ENCODE measurements around the gene HTR4. TPM values are rescaled to one million over a fixed set of nuclear protein-coding genes. Genes with fewer than 3 reads are reported as not detected.

The HTR4 gene
- total RNA-seq, 1 experiment from 2014 or later: not detected

DNA sequence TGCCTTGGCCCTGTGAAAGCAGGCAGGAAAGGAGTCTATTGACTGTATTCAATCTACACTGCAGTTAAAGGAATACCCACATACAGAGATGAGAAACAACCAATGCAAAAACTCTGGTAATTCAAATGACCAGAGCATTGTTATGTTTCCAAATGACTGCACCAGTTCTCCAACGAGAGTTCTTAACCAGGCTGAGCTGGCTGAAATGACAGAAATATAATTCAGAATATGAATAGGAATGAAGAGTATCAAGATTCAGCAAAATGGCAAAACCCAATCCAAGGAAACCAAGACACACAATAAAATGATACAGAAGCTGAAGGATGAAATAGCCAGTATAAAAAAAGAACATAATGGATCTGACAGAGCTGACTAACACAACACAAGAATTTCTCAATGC, 119.1 kb downstream of the HTR4 start:
- no peak overlapping the region for H2BK5ac ChIP-seq (ENCODE audit: insufficient read length, low read length)
- H3K4me3 Mint-ChIP-seq: no peak overlapping the region
- H3K23me2 ChIP-seq (ENCODE audit: insufficient read length, low read depth, low read length, poor library complexity, severe bottlenecking): no peaks in the 10 kb centered on the region
- H4K91ac ChIP-seq (ENCODE audit: insufficient read length, low read depth, low read length): no peak overlapping the region
- no peak overlapping the region for H3K9ac ChIP-seq (ENCODE audit: extremely low read depth, insufficient read length, low read length)
- H2BK20ac ChIP-seq (ENCODE audit: low read depth, low read length, poor library complexity, severe bottlenecking): no peak overlapping the region
- no peaks in the 10 kb centered on the region for H3K4me1 ChIP-seq (ENCODE audit: insufficient read depth, low read length)
- no peaks in the 10 kb centered on the region for H4K20me1 ChIP-seq (ENCODE audit: control insufficient read depth, insufficient read depth, insufficient read length)
- H3K27ac Mint-ChIP-seq: no peak overlapping the region
- H2BK15ac ChIP-seq (ENCODE audit: low read depth, low read length): no peak overlapping the region
- H3K23ac ChIP-seq (ENCODE audit: insufficient read length, low read depth, low read length): no peak overlapping the region
- no peak overlapping the region for H2BK12ac ChIP-seq (ENCODE audit: insufficient read length, low read depth, low read length)
- no peak overlapping the region for H4K8ac ChIP-seq (replicated peaks; ENCODE audit: insufficient read length, low read depth, low read length)
- no peak overlapping the region for H2BK120ac ChIP-seq (ENCODE audit: low read depth, low read length, poor library complexity, severe bottlenecking)
- H3K9me3 Mint-ChIP-seq: peaks cover 12 to 14% of the 10 kb centered on the region in 2 experiments
- no peak for DNase-seq
- H3K4me2 ChIP-seq (ENCODE audit: insufficient read depth, insufficient read length, low read length): no peak overlapping the region
- H3K27ac ChIP-seq (ENCODE audit: insufficient read length, low read depth, low read length): no peak overlapping the region
- no peaks in the 10 kb centered on the region for H3K4me1 Mint-ChIP-seq
- H3K9me3 ChIP-seq (ENCODE audit: control insufficient read depth, low read depth, low read length): peaks cover 11% of the 10 kb centered on the region
- WGBS (ENCODE audit: extremely low coverage, insufficient read length, low lambda C conversion rate): no CpG with 5 or more reads among the region's 1 CpG
- no peak overlapping the region for H4K5ac ChIP-seq (ENCODE audit: insufficient read length, low read depth, low read length)
- TF ChIP-seq, protein P1, sequence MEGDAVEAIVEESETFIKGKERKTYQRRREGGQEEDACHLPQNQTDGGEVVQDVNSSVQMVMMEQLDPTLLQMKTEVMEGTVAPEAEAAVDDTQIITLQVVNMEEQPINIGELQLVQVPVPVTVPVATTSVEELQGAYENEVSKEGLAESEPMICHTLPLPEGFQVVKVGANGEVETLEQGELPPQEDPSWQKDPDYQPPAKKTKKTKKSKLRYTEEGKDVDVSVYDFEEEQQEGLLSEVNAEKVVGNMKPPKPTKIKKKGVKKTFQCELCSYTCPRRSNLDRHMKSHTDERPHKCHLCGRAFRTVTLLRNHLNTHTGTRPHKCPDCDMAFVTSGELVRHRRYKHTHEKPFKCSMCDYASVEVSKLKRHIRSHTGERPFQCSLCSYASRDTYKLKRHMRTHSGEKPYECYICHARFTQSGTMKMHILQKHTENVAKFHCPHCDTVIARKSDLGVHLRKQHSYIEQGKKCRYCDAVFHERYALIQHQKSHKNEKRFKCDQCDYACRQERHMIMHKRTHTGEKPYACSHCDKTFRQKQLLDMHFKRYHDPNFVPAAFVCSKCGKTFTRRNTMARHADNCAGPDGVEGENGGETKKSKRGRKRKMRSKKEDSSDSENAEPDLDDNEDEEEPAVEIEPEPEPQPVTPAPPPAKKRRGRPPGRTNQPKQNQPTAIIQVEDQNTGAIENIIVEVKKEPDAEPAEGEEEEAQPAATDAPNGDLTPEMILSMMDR (conservative IDR thresholded peaks at IDR 0.05): no peak
- no peaks in the 10 kb centered on the region for H3K27me3 ChIP-seq (ENCODE audit: insufficient read depth, low read length)
- no peaks in the 10 kb centered on the region for H3K79me2 ChIP-seq (ENCODE audit: insufficient read depth, low read length)
- no peak overlapping the region for H3T11ph ChIP-seq (ENCODE audit: low read length)
- peaks cover 14% of the 10 kb centered on the region for H3K27me3 Mint-ChIP-seq (ENCODE audit: low read depth)
- H3K79me1 ChIP-seq (ENCODE audit: insufficient read depth, low read depth, low read length, poor library complexity, severe bottlenecking): no peaks in the 10 kb centered on the region
- no peak overlapping the region for H3K4ac ChIP-seq (ENCODE audit: low read depth, low read length)
- H2AFZ ChIP-seq (ENCODE audit: low read length): no peak overlapping the region
- H3K18ac ChIP-seq (ENCODE audit: insufficient read length, low read depth, low read length): no peak overlapping the region
- H3K56ac ChIP-seq (ENCODE audit: insufficient read length, low read depth, low read length): no peak overlapping the region
- H3K14ac ChIP-seq (ENCODE audit: insufficient read depth, low read length): no peak overlapping the region
- no peak overlapping the region for H2AK5ac ChIP-seq (ENCODE audit: insufficient read length, low read length)
- peaks cover 3 to 11% (median 9%) of the 10 kb centered on the region in 3 experiments; a peak in 5 of 7 replicates for H3K36me3 Mint-ChIP-seq (ENCODE audit: insufficient read depth in 1 of 3, low read depth in 3 of 3)
